NB4 (cell line): ENCODE measurements around the gene FRMD4B.

Source experiments
- MYC ChIP-seq: IDR thresholded peaks from 2 replicates; pipeline ENCODE4 v1.6.1; 2011; ENCODE audit warnings: low read depth, low read length
- POLR2A ChIP-seq: IDR thresholded peaks from 2 replicates; pipeline ENCODE4 v1.6.1; 2011; ENCODE audit warnings: mild to moderate bottlenecking; ENCODE audit not compliant: insufficient read length; ENCODE audit errors: extremely low read depth
- TF ChIP-seq, protein P1 (sequence below): IDR thresholded peaks from one replicate; pipeline ENCODE4 v1.5.1; 2012; ENCODE audit warnings: low read depth, low read length
- TF ChIP-seq, protein P2 (sequence below): IDR thresholded peaks from 2 replicates; pipeline ENCODE4 v1.6.1; 2011; ENCODE audit warnings: low read depth, low read length

DNA sequence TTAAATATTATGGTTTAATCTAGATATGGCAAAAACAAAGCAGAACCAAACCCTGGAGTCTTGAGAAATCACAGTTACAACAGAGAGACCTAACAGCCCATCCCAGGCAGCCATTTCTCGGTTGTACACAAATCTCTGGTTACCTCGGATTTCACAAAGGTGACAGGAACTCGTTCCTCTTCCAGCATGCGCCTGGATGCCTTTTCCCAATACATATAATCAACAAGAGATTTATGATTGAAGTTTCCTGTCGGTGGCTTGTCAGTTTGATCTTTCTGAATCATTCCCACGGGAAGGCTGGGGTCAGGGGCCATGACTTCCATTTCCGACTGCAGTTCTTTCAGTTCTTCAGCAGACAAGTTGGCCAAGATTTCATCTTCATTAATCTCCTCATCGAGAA is 263.9 kb downstream of the FRMD4B start:
- TF ChIP-seq, protein P1, sequence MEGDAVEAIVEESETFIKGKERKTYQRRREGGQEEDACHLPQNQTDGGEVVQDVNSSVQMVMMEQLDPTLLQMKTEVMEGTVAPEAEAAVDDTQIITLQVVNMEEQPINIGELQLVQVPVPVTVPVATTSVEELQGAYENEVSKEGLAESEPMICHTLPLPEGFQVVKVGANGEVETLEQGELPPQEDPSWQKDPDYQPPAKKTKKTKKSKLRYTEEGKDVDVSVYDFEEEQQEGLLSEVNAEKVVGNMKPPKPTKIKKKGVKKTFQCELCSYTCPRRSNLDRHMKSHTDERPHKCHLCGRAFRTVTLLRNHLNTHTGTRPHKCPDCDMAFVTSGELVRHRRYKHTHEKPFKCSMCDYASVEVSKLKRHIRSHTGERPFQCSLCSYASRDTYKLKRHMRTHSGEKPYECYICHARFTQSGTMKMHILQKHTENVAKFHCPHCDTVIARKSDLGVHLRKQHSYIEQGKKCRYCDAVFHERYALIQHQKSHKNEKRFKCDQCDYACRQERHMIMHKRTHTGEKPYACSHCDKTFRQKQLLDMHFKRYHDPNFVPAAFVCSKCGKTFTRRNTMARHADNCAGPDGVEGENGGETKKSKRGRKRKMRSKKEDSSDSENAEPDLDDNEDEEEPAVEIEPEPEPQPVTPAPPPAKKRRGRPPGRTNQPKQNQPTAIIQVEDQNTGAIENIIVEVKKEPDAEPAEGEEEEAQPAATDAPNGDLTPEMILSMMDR = no peak
- no peak for TF ChIP-seq POLR2A
- TF ChIP-seq, protein P2, sequence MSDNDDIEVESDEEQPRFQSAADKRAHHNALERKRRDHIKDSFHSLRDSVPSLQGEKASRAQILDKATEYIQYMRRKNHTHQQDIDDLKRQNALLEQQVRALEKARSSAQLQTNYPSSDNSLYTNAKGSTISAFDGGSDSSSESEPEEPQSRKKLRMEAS = no peak
- TF ChIP-seq MYC = no peak
